GM10847 (cell line): ENCODE measurements around the gene ADAMTS7.

Source experiments
- POLR2A ChIP-seq: IDR thresholded peaks from 2 replicates; pipeline ENCODE4 v1.6.1; 2011; ENCODE audit not compliant: insufficient read length; ENCODE audit errors: extremely low read depth

Gene ADAMTS7

GRCh38 chr15:78757636-78757905 lies 53.7 kb downstream of the ADAMTS7 start:
- TF ChIP-seq POLR2A = no peak

DNA sequence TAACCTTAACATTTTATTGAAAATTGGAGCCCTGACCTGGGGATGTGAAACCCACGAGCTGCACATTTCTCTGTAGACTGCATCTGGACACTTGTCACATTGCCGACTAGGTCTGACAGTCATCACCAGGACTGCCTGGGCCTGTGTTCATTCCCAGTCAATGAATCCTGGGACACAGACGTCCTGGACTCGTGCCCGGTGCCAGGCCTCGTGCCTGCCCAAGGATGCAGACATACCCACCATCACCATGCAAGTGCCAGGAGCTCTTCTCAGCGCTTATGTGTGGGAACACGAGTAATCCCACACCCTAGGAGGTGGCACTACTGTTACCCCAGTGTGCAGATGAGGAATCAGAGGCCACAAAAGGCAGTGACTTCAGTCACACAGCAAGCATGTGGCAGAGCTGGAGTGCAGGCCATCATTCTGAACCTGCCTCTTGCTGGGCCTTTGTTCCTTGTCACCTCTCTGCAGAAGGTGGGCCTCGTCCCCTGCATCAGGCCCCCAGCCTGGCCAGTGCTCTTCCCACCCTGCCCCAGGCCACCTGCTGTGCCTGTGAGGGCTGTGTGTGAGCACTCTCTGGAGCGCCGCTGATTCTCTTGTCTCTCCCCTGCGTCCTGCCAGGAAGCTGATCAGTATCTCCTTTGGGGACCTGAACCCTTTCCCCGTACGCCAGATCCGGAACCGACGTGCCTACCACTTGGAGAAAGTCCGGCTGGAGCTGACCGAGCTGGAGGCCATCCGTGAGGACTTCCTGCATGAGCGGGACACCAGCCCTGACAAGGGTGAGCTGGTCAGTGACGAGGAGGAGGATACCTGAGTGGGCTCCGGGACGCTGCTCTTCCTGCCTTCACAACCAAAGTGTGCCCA lies 58.5 kb downstream of the ADAMTS7 start:
- no peak for TF ChIP-seq POLR2A

DNA sequence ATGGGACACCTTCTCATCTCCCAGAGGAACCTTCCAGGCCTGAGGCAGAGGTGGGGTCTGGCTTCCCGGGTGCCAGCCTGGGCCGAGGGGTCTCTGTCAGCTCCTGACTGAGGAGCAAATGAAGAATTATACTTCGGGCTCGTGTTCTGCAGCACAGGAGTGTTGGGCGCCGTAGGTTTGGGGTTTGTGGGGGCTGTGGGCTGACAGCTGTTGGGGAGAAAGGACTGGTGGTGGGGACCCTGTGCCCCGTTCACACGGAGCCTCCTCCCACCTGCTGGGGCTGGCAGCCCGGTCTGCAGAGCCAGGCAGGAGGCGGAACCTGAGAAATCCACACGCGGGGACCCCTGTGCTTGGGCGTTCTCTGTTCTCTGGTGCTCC lies 59.7 kb downstream of the ADAMTS7 start:
- no peak for TF ChIP-seq POLR2A

GRCh38 chr15:78750566-78750965 lies 60.7 kb downstream of the ADAMTS7 start:
- no peak for TF ChIP-seq POLR2A

DNA sequence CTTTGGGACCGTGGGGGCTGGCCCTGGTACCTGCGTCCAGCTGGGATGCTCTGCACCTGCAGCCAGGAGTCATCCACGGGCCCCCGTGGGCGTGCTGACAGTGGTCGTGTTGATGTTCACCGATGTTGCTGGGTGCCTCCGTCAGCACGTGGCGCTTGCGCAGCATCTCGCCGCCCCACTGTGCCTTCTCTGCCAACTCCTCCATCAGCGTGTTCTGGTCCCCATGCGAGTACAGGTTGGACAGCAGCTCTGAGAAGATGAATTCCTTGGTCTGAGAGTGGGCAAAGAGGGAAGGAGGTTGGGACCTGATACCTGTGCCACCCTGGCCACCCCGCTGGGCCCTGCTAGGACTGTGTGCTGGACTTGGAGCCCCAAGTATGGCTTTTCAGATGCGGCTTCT lies 61.4 kb downstream of the ADAMTS7 start:
- TF ChIP-seq POLR2A = no peak

- no peak for TF ChIP-seq POLR2A
These were observed 70.4 kb downstream of the ADAMTS7 start for GRCh38 chr15:78740904-78741274.

GRCh38 chr15:78739996-78740903 lies 71.0 kb downstream of the ADAMTS7 start:
- no peak for TF ChIP-seq POLR2A

GRCh38 chr15:78739206-78739605 lies 72.1 kb downstream of the ADAMTS7 start:
- TF ChIP-seq POLR2A = no peak

DNA sequence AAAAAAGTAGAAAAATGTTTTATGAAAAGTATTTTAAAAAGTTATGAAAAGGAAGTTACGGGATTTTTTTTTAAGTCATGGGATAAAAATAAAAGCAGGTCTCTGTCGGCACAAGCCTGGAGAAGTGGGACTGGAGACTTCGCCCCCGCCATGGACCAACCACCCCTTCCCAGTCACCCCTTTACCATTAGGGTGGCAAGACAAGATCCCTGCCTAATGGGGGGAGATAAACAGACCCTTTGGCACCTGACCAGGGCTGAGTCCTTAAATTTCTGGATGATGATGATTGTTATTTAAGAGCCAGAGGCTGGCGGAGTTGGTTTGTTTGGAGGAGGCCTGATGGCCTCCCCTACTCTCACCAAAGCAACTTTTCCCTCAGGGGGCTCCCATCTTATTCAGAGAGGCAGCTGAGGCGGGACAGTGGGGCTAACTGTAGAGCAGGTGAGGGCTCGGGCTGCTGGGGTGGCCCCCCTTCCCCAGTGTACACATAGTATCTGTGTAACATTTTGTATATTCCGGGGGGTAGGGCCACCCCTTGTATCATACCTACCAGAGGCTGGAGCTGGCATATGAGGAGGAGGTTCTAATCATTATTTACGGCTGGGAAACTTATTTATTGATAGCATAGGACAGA lies 74.0 kb downstream of the ADAMTS7 start:
- TF ChIP-seq POLR2A = no peak

DNA sequence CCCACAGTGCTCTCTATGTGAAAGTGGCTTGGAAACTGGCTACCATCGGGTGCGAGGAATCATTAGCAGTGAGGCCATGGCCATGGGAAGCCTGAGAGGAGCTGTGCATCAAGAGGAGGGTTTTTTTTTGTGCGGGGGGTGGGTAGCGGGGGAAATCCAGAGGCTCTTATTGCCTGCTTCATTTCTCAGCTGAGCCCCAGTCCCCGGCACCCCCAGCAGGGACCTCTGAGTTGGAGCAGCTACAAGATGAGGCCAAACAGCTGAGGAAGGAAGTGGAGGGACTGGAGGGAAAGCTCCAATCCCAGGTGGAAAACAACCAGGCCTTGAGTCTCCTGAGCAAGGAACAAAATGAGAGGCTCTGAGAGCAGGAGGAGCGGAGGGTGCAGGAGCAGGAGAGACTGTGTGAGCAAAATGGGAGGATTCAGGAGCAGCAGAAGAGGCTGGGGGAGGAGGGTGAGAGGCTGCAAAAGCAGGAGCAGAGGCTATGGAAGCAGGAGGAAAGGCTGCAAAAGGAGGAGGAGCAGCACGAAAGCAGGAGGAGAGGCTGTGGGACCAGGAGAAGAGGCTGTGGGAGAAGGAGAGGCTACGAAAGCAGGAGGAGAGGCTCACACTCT lies 76.7 kb downstream of the ADAMTS7 start:
- TF ChIP-seq POLR2A = no peak

DNA sequence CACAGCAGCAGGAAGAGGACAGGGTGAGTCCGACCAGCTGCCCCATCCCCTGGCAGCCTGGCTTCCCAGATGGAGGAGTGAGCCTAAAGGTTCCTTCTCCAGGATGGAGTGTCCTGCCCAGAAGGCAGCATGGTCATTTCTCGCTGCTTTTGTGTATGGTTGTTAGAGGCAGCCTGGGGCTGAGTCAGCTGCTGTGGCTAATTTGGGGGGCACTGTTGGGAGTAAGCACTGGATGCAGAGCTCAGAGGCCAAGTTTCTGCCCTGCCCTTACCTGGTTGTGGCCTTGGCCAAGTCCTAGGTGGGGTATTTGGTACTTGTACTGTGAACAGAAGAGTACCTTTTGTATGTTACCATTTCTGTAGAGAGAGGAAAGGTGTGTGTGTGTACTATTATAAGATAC lies 78.6 kb downstream of the ADAMTS7 start:
- TF ChIP-seq POLR2A = no peak

DNA sequence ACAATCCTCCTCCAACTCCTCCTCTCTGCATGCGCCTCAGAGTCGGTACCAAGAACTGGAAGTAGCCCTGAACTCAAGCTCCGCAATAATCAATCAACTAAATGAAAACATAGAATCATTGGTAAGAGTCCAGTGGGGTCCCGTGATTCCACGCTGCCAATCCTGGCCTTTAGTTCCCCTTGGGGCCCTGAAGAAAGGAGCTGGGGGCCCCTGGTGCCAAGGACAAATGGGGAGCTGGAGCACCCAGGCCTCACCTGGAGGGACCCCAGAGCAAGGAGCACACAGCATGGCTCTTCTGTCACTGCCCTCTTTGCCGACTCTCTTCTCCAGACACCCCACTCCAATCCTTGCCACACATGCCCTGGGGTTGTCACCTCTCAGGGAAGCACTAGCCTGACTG lies 80.3 kb downstream of the ADAMTS7 start:
- TF ChIP-seq POLR2A = no peak

- no peak for TF ChIP-seq POLR2A
These were observed 83.7 kb downstream of the ADAMTS7 start for GRCh38 chr15:78727561-78727960.

DNA sequence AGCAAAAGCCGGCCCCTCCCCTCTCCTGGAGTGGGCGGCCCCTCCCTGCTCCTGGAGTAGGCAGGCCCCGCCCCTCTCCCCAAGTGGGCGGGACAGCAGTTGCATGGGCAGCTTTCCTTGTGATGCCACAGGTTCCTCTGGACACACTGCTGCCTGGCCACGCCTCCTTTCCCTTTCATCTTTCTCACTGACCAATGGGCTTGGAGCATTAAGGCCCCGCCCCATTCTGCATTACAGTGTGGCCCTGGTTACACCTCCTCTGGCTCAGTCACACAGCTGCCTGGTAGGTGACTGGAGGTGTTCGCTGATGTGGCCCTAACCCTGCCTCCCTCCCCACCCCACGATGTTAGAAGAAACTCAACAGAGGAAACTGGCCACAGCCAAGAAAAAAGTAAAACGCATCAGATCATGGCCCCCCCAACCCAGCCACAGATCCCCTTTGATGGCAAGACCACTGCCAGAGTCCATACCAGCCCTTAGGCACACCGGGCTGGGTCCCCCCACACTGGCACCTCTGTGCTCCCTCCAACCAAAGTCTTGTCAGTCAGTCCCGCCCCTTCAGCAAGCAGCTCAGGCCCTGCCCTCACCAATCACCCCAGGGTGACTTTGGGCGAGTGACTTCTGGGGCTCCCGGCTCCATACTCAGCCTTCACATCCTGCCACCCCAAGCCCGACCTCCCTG lies 84.3 kb downstream of the ADAMTS7 start:
- TF ChIP-seq POLR2A = no peak

GRCh38 chr15:78718837-78719236 lies 92.4 kb downstream of the ADAMTS7 start:
- TF ChIP-seq POLR2A = no peak
